Endothelial cell of umbilical vein (primary cell): ENCODE data around the gene RNF183. TPM values are rescaled to one million over a fixed set of nuclear protein-coding genes. Genes with fewer than 3 reads are reported as not detected.

Source experiments
- BruUV-seq: library from RNA; stranded (reverse); fragments of 400-500 nt; replicated peaks from 2 replicates; lab custom pipeline; 2021; lab: Mats Ljungman, UMichigan
- CTCF ChIA-PET: fragments of 300-600, 350-600 bp; sonication (Branson Sonifier 250); formaldehyde crosslinking; loops from one replicate; lab custom pipeline; 2021; ENCODE audit warnings: antibody characterized with exemption, inconsistent platforms; lab: Charles Lee
- POLR2A ChIA-PET: fragments of 300-600, 350-600 bp; sonication (Branson Sonifier 250); formaldehyde crosslinking; loops from one replicate; lab custom pipeline; 2021; ENCODE audit warnings: antibody characterized with exemption, inconsistent platforms; lab: Charles Lee
- DNase-seq: peaks from one replicate; pipeline ENCODE4 v3.0.0-alpha.2; 2011; ENCODE audit warnings: low read depth, low spot score
- FAIRE-seq: peaks from 2 replicates; lab custom pipeline; 2011; peaks lifted over from hg19 to GRCh38; lab: Jason Lieb, UNC
- H2AFZ ChIP-seq: 2 replicates; pipeline ENCODE4 v1.6.0; 2012; ENCODE audit warnings: low read depth, low read length, control low read depth, inconsistent platforms
- H3K27ac ChIP-seq: 2 replicates; pipeline ENCODE4 v1.5.1; 2011; ENCODE audit warnings: low read depth, mild to moderate bottlenecking, control low read depth, low read length, moderate library complexity; ENCODE audit not compliant: insufficient read depth
- H3K27me3 ChIP-seq, 2 experiments: 2 replicates each; pipeline versions ENCODE4 v1.6.0 to v1.6.1; 2011; ENCODE audit warnings: low read length in 2 of 2, mixed read lengths in 1 of 2; ENCODE audit not compliant: control insufficient read depth in 2 of 2, insufficient read depth in 2 of 2
- H3K36me3 ChIP-seq, 2 experiments: 2 replicates in 1 of 2; 3 replicates in 1 of 2; pipeline ENCODE4 v1.5.1; 2011; ENCODE audit warnings: low read length in 2 of 2, mild to moderate bottlenecking in 1 of 2, moderate library complexity in 1 of 2; ENCODE audit not compliant: control insufficient read depth in 2 of 2, insufficient read depth in 2 of 2; ENCODE audit errors: extremely low read depth in 1 of 2
- H3K4me1 ChIP-seq: 3 replicates; pipeline ENCODE4 v1.5.1; 2011; ENCODE audit warnings: mild to moderate bottlenecking, low read length; ENCODE audit not compliant: control insufficient read depth, insufficient read depth; ENCODE audit errors: extremely low read depth
- H3K4me2 ChIP-seq: 2 replicates; pipeline ENCODE4 v1.6.1; 2011; ENCODE audit warnings: low read length, control low read depth, mixed read lengths; ENCODE audit not compliant: insufficient read depth
- H3K4me3 ChIP-seq, 3 experiments: fragments of 200-600 bp in 1 of 3; sonication (generic), shearing (Covaris generic) in 1 of 3; replicated peaks in 1 of 3; 2 replicates each; pipeline ENCODE4 v1.5.1; 2011 to 2016; ENCODE audit warnings: control low read depth in 3 of 3, low read length in 3 of 3, mild to moderate bottlenecking in 2 of 3, inconsistent platforms in 1 of 3, low read depth in 1 of 3, moderate library complexity in 1 of 3; ENCODE audit not compliant: insufficient read depth in 1 of 3
- H3K79me2 ChIP-seq: 2 replicates; pipeline ENCODE4 v1.6.0; 2012; ENCODE audit warnings: low read length, inconsistent platforms; ENCODE audit not compliant: control insufficient read depth, insufficient read depth
- H3K9ac ChIP-seq: replicated peaks from 2 replicates; pipeline ENCODE3; 2011; ENCODE audit warnings: low read length, control low read depth; ENCODE audit not compliant: insufficient read depth; ENCODE audit errors: extremely low read depth
- H3K9me1 ChIP-seq: replicated peaks from 3 replicates; pipeline ENCODE4 v1.6.0; 2011; ENCODE audit warnings: mild to moderate bottlenecking, low read length; ENCODE audit not compliant: control insufficient read depth, insufficient read depth; ENCODE audit errors: extremely low read depth
- H3K9me3 ChIP-seq: replicated peaks from 2 replicates; pipeline ENCODE4 v1.5.1; 2012; ENCODE audit warnings: low read length, inconsistent platforms; ENCODE audit not compliant: control insufficient read depth, insufficient read depth
- H4K20me1 ChIP-seq: replicated peaks from 2 replicates; pipeline ENCODE3; 2011; ENCODE audit warnings: mild to moderate bottlenecking, low read length; ENCODE audit not compliant: control insufficient read depth, insufficient read depth; ENCODE audit errors: extremely low read depth
- EZH2 ChIP-seq: IDR thresholded peaks from 2 replicates; pipeline ENCODE4 v1.6.1; 2012; ENCODE audit warnings: borderline replicate concordance, low read depth, mild to moderate bottlenecking, moderate library complexity, low read length, inconsistent platforms; ENCODE audit not compliant: severe bottlenecking
- FOS ChIP-seq: IDR thresholded peaks from 2 replicates; pipeline ENCODE4 v1.6.1; 2011; ENCODE audit warnings: mild to moderate bottlenecking, low read length, moderate library complexity, borderline replicate concordance; ENCODE audit not compliant: insufficient read depth
- GATA2 ChIP-seq: IDR thresholded peaks from 2 replicates; pipeline ENCODE4 v1.7.0; 2011; ENCODE audit warnings: low read depth, mild to moderate bottlenecking, moderate library complexity, mixed read lengths, low read length; ENCODE audit not compliant: insufficient read length, insufficient read depth
- JUN ChIP-seq: IDR thresholded peaks from 2 replicates; pipeline ENCODE4 v1.6.1; 2011; ENCODE audit warnings: borderline replicate concordance, low read depth; ENCODE audit not compliant: insufficient read length, insufficient read depth
- MYC ChIP-seq: IDR thresholded peaks from one replicate; pipeline ENCODE4 v1.6.1; 2011; ENCODE audit warnings: mild to moderate bottlenecking, low read depth, low read length
- POLR2A ChIP-seq: IDR thresholded peaks from 2 replicates; pipeline ENCODE4 v1.6.1; 2012; ENCODE audit warnings: low read depth, mild to moderate bottlenecking, control low read depth, low read length
- POLR2AphosphoS5 ChIP-seq: IDR thresholded peaks from 2 replicates; pipeline ENCODE4 v1.6.1; 2012; ENCODE audit warnings: low read depth, mild to moderate bottlenecking, control low read depth, low read length, moderate library complexity; ENCODE audit not compliant: insufficient read depth
- dilution Hi-C: fragments of 300-500 bp; cut with MboI; formaldehyde crosslinking; loops from one replicate; pipeline ENCODE4 v1.15.0; 2019; ENCODE audit warnings: low sequenced_read_pairs; ENCODE audit not compliant: extremely low pct_ligation_motif_present
- intact Hi-C: fragments of 100-400 bp; cut with micrococcal nuclease; formaldehyde crosslinking; loops from one replicate; pipeline ENCODE4 v1.10.0; 2022
- polyA plus RNA-seq, 4 experiments: library from polyadenylated mRNA; depleted of rRNA in 3 of 4; stranded (reverse) in 3 of 4; unstranded in 1 of 4; fragments of >200 nt; gene quantifications; 2 replicates each; pipeline versions ENCODE4 v1.2.1 to v1.2.3, GENCODE V29; 2011 to 2012; ENCODE audit warnings: missing spikeins in 1 of 4
- total RNA-seq: library from RNA; stranded (reverse); gene quantifications from 2 replicates; pipeline ENCODE4 v1.2.3, GENCODE V29; 2021
- TF ChIP-seq, protein P1 (sequence below), 2 donors: IDR thresholded peaks; 1 replicate in 1 of 2; 2 replicates in 1 of 2; pipeline ENCODE4 v1.5.1; 2011; ENCODE audit warnings: low read length in 2 of 2, mild to moderate bottlenecking in 2 of 2, moderate library complexity in 2 of 2, control low read depth in 1 of 2, inconsistent platforms in 1 of 2, low read depth in 1 of 2; ENCODE audit not compliant: insufficient read depth in 1 of 2; ENCODE audit errors: extremely low read depth in 1 of 2
- TF ChIP-seq, protein P2 (sequence below): IDR thresholded peaks from 2 replicates; pipeline ENCODE4 v1.6.1; 2011; ENCODE audit not compliant: insufficient read depth, insufficient read length

Gene RNF183
- total and polyA plus RNA-seq, 2 donors (not counting 3 experiments of a cell fraction or from before 2014, with no cell fraction given), result not detected

DNA sequence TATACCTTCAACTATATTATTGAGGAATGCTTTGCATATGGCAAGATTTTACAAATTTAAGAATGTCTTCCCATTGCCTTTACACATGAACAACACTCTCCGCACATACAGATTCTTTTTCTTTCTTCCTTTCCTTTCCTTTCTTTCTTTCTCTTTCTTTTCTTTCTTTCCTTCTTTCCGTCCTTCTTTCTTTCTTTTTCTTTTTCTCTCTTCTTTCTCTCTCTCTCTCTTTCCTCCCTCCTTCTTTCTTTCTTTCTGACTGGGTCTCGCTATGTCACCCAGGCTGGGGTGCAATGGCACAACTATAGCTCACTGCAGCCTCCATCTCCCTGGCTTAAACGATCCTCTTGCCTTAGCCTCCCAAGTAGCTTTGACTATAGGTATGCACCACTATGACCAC lies 23.1 kb upstream of the RNF183 start:
- CTCF ChIA-PET, result no interaction called here
- Histone ChIP-seq H3K79me2 (no peaks in the 10 kb centered on the region), H3K27me3 (peaks cover 3 to 5% of the 10 kb centered on the region in 2 experiments), H3K36me3 (no peaks in the 10 kb centered on the region), H2AFZ (no peak overlapping the region), H4K20me1 (no peaks in the 10 kb centered on the region), H3K4me3 (no peak overlapping the region), H3K9ac (no peak overlapping the region), H3K4me2 (no peak overlapping the region), H3K9me3 (no peaks in the 10 kb centered on the region), H3K27ac (no peak overlapping the region), H3K9me1 (no peaks in the 10 kb centered on the region), H3K4me1 (no peaks in the 10 kb centered on the region)
- TF ChIP-seq JUN (no peak), FOS (no peak), GATA2 (no peak), POLR2A (no peak), POLR2AphosphoS5 (no peak), EZH2 (no peak)
- no peak for DNase-seq
- POLR2A ChIA-PET, result no interaction called here
- intact Hi-C loops (no loop called here), dilution Hi-C loops (no loop called here)
- FAIRE-seq, result no peak
- BruUV-seq, result no TSS peak

DNA sequence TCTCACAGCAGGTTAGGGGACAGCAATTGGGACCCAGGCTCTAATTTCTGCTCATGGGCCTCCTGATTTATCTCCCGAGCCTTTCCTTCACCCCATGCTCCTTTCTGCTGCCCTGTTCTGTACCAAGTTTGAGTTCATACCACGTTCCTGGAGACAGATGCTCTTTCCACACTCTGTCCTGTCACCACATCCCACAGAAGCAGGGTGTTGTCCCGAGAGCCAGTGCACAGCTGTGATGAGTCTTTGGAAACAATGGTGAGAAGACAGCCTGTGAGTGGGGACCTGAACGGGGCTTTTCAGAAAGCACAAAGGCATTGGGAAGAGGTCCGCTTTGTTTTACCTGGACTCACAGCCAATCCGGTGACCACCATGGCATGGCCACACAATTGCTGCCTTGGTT lies 19.5 kb upstream of the RNF183 start:
- FAIRE-seq (no peak), DNase-seq (no peak)
- no peak overlapping the region for H3K4me3 ChIP-seq
- TF ChIP-seq POLR2AphosphoS5, result no peak
- TF ChIP-seq GATA2, result no peak
- no peak for TF ChIP-seq FOS
- no peak for TF ChIP-seq EZH2
- TF ChIP-seq MYC, result no peak
- TF ChIP-seq POLR2A, result no peak
- TF ChIP-seq, protein P1, sequence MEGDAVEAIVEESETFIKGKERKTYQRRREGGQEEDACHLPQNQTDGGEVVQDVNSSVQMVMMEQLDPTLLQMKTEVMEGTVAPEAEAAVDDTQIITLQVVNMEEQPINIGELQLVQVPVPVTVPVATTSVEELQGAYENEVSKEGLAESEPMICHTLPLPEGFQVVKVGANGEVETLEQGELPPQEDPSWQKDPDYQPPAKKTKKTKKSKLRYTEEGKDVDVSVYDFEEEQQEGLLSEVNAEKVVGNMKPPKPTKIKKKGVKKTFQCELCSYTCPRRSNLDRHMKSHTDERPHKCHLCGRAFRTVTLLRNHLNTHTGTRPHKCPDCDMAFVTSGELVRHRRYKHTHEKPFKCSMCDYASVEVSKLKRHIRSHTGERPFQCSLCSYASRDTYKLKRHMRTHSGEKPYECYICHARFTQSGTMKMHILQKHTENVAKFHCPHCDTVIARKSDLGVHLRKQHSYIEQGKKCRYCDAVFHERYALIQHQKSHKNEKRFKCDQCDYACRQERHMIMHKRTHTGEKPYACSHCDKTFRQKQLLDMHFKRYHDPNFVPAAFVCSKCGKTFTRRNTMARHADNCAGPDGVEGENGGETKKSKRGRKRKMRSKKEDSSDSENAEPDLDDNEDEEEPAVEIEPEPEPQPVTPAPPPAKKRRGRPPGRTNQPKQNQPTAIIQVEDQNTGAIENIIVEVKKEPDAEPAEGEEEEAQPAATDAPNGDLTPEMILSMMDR (IDR thresholded peaks at IDR 0.05; ENCODE audit: extremely low read depth in 1 of 2, insufficient read depth in 1 of 2, low read depth in 1 of 2, low read length in 2 of 2), result no peak
- TF ChIP-seq JUN, result no peak
- TF ChIP-seq, protein P2, sequence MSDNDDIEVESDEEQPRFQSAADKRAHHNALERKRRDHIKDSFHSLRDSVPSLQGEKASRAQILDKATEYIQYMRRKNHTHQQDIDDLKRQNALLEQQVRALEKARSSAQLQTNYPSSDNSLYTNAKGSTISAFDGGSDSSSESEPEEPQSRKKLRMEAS, result no peak
- H2AFZ ChIP-seq, result no peak overlapping the region
- no peak overlapping the region for H3K9ac ChIP-seq
- ChIA-PET POLR2A (no interaction called here), CTCF (no interaction called here)
- H3K4me2 ChIP-seq, result no peak overlapping the region
- H3K9me3 ChIP-seq, result no peaks in the 10 kb centered on the region
- intact Hi-C loops (no loop called here), dilution Hi-C loops (no loop called here)
- H3K9me1 ChIP-seq, result no peaks in the 10 kb centered on the region
- BruUV-seq, result no TSS peak
- H3K4me1 ChIP-seq, result no peaks in the 10 kb centered on the region
- no peak overlapping the region for H3K27ac ChIP-seq
- no peaks in the 10 kb centered on the region for H3K36me3 ChIP-seq
- H3K79me2 ChIP-seq, result no peaks in the 10 kb centered on the region
- no peaks in the 10 kb centered on the region for H4K20me1 ChIP-seq
- peaks cover 5 to 11% of the 10 kb centered on the region in 2 experiments for H3K27me3 ChIP-seq
